Naive thymus-derived CD4-positive, alpha-beta T cell (primary cell): Measurements from ENCODE around the gene NOBOX. TPM values are rescaled to one million over a fixed set of nuclear protein-coding genes. Genes with fewer than 3 reads are reported as not detected.
"Not testable (repeated sequence)": the region's sequence is repeated elsewhere in the genome, so short reads cannot be mapped to it uniquely, and the experiment has no call there.

Experiments used
- ATAC-seq: fragments of 150-1000 bp; cut with Tn5 transposase; 2 replicates; pipeline ENCODE4 v1.10.0; 2021; ENCODE audit warnings: mild to moderate bottlenecking, moderate library complexity
- CTCF ChIA-PET: fragments of 350-600 bp; sonication (Branson Sonifier 250); formaldehyde crosslinking; loops from one replicate; lab custom pipeline; 2021; ENCODE audit warnings: antibody characterized with exemption; lab: Charles Lee
- POLR2A ChIA-PET: fragments of 350-600 bp; sonication (Branson Sonifier 250); formaldehyde crosslinking; loops from one replicate; lab custom pipeline; 2021; ENCODE audit warnings: antibody characterized with exemption, inconsistent platforms; lab: Charles Lee
- DNase-seq, 9 donors: peaks; one replicate each; pipeline versions ENCODE4 v3.0.0 to v3.0.0-alpha.2; 2020 to 2022; ENCODE audit warnings: mixed read lengths in 1 of 9
- H3K27ac ChIP-seq: one replicate; pipeline ENCODE4 v1.7.0; 2013; ENCODE audit warnings: mild to moderate bottlenecking, low read depth, low read length, moderate library complexity
- H3K27me3 ChIP-seq, 2 donors: one replicate each; pipeline ENCODE4 v1.7.0; 2013; ENCODE audit warnings: low read length in 2 of 2, mild to moderate bottlenecking in 2 of 2, moderate library complexity in 2 of 2; ENCODE audit not compliant: control insufficient read depth in 2 of 2, insufficient read depth in 2 of 2
- H3K36me3 ChIP-seq, 3 experiments: 1 replicate in 2 of 3; 2 replicates in 1 of 3; pipeline ENCODE4 v1.7.0; 2013; ENCODE audit warnings: low read length in 3 of 3, mild to moderate bottlenecking in 3 of 3, moderate library complexity in 1 of 3; ENCODE audit not compliant: insufficient read depth in 3 of 3, control insufficient read depth in 2 of 3
- H3K4me1 ChIP-seq, 2 donors: one replicate each; pipeline ENCODE4 v1.7.0; 2013; ENCODE audit warnings: low read length in 2 of 2, mild to moderate bottlenecking in 2 of 2, moderate library complexity in 1 of 2; ENCODE audit not compliant: control insufficient read depth in 2 of 2, insufficient read depth in 2 of 2
- H3K4me3 ChIP-seq: 2 replicates; pipeline ENCODE4 v1.7.0; 2013; ENCODE audit warnings: mild to moderate bottlenecking, low read length
- H3K9me3 ChIP-seq, 3 experiments: 1 replicate in 2 of 3; 2 replicates in 1 of 3; pipeline ENCODE4 v1.7.0; 2013; ENCODE audit warnings: low read length in 3 of 3; ENCODE audit not compliant: control insufficient read depth in 2 of 3
- H3K27ac Mint-ChIP-seq, 9 donors: one replicate each; pipeline ENCODE4 v1.8.0; 2020 to 2022; ENCODE audit warnings: mixed read lengths in 9 of 9, mild to moderate bottlenecking in 8 of 9, moderate library complexity in 5 of 9, inconsistent platforms in 2 of 9
- H3K27me3 Mint-ChIP-seq, 5 donors: one replicate each; pipeline ENCODE4 v1.8.0; 2021 to 2022; ENCODE audit warnings: mixed read lengths in 5 of 5, mild to moderate bottlenecking in 1 of 5
- H3K36me3 Mint-ChIP-seq, 5 donors: one replicate each; pipeline ENCODE4 v1.8.0; 2020 to 2022; ENCODE audit warnings: mixed read lengths in 5 of 5, mild to moderate bottlenecking in 3 of 5, inconsistent platforms in 1 of 5
- H3K4me1 Mint-ChIP-seq, 7 donors: one replicate each; pipeline ENCODE4 v1.8.0; 2020 to 2022; ENCODE audit warnings: mixed read lengths in 7 of 7, mild to moderate bottlenecking in 3 of 7, inconsistent platforms in 1 of 7
- H3K4me3 Mint-ChIP-seq, 10 donors: one replicate each; pipeline ENCODE4 v1.8.0; 2020 to 2022; ENCODE audit warnings: mild to moderate bottlenecking in 10 of 10, mixed read lengths in 10 of 10, moderate library complexity in 6 of 10, inconsistent platforms in 2 of 10
- H3K9me3 Mint-ChIP-seq, 11 donors: one replicate each; pipeline ENCODE4 v1.8.0; 2020 to 2022; ENCODE audit warnings: mixed read lengths in 11 of 11, mild to moderate bottlenecking in 4 of 11, inconsistent platforms in 1 of 11, moderate library complexity in 1 of 11
- intact Hi-C, 2 donors: fragments of 100-400 bp; cut with micrococcal nuclease; formaldehyde crosslinking; loops; one replicate each; pipeline ENCODE4 v1.15.1; 2023
- polyA plus RNA-seq, 2 donors: library from polyadenylated mRNA; unstranded; fragments of 300-500 nt; fragmentation: Illumina TruSeq; gene quantifications; one replicate each; pipeline ENCODE4 v1.2.3, GENCODE V29; 2021
- total RNA-seq, 6 experiments: library from RNA in 5 of 6; stranded (reverse) in 5 of 6; gene quantifications; 1 replicate in 5 of 6; 2 replicates in 1 of 6; pipeline ENCODE4 v1.2.3 and lab custom pipeline; 2021 to 2026

Gene NOBOX
- total and polyA plus RNA-seq, 7 experiments from 2014 or later, result not detected

GRCh38 chr7:144369221-144369620 lies 34.3 kb downstream of the NOBOX start:
- ATAC-seq, H3K4me1 Mint-ChIP-seq, H3K36me3 Mint-ChIP-seq, CTCF ChIA-PET, H3K27ac ChIP-seq, H3K4me1 ChIP-seq, POLR2A ChIA-PET, H3K9me3 Mint-ChIP-seq, H3K9me3 ChIP-seq, H3K4me3 Mint-ChIP-seq, H3K36me3 ChIP-seq, H3K27me3 Mint-ChIP-seq, H3K27me3 ChIP-seq, H3K27ac Mint-ChIP-seq, DNase-seq, intact Hi-C loops, H3K4me3 ChIP-seq: not testable (repeated sequence)

- H3K9me3 Mint-ChIP-seq, H3K4me3 ChIP-seq, H3K27me3 Mint-ChIP-seq, H3K4me1 ChIP-seq, DNase-seq, H3K9me3 ChIP-seq, H3K4me3 Mint-ChIP-seq, H3K36me3 Mint-ChIP-seq, intact Hi-C loops, H3K36me3 ChIP-seq, H3K27me3 ChIP-seq, POLR2A ChIA-PET, ATAC-seq, H3K27ac ChIP-seq, H3K27ac Mint-ChIP-seq, H3K4me1 Mint-ChIP-seq, CTCF ChIA-PET: not testable (repeated sequence)
Measured at GRCh38 chr7:144367250-144367649, 36.2 kb downstream of the NOBOX start.

GRCh38 chr7:144365523-144365922 lies 38.0 kb downstream of the NOBOX start:
- H3K27me3 Mint-ChIP-seq, intact Hi-C loops, DNase-seq, H3K4me1 ChIP-seq, H3K9me3 ChIP-seq, H3K4me3 ChIP-seq, H3K36me3 Mint-ChIP-seq, H3K36me3 ChIP-seq, H3K27ac Mint-ChIP-seq, H3K9me3 Mint-ChIP-seq, CTCF ChIA-PET, H3K4me1 Mint-ChIP-seq, ATAC-seq, H3K27me3 ChIP-seq, POLR2A ChIA-PET, H3K27ac ChIP-seq, H3K4me3 Mint-ChIP-seq: not testable (repeated sequence)

- H3K4me1 Mint-ChIP-seq, H3K27ac ChIP-seq, H3K36me3 Mint-ChIP-seq, CTCF ChIA-PET, H3K27me3 ChIP-seq, DNase-seq, H3K4me1 ChIP-seq, H3K4me3 Mint-ChIP-seq, H3K9me3 Mint-ChIP-seq, H3K4me3 ChIP-seq, H3K27me3 Mint-ChIP-seq, H3K36me3 ChIP-seq, intact Hi-C loops, H3K9me3 ChIP-seq, POLR2A ChIA-PET, H3K27ac Mint-ChIP-seq, ATAC-seq: not testable (repeated sequence)
Measured at GRCh38 chr7:144362061-144362460, 41.4 kb downstream of the NOBOX start.

GRCh38 chr7:144356860-144357259 lies 46.6 kb downstream of the NOBOX start:
- CTCF ChIA-PET, H3K27me3 ChIP-seq: not testable (repeated sequence)
- peak; percentile 6 for ATAC-seq

GRCh38 chr7:144356185-144356584 lies 47.3 kb downstream of the NOBOX start:
- H3K27ac Mint-ChIP-seq, POLR2A ChIA-PET, DNase-seq, H3K4me3 Mint-ChIP-seq, H3K36me3 Mint-ChIP-seq, H3K27me3 ChIP-seq, ATAC-seq, H3K4me3 ChIP-seq, H3K9me3 Mint-ChIP-seq, H3K4me1 ChIP-seq, H3K27ac ChIP-seq, intact Hi-C loops, H3K27me3 Mint-ChIP-seq, CTCF ChIA-PET, H3K36me3 ChIP-seq, H3K9me3 ChIP-seq: not testable (repeated sequence)
- H3K4me1 Mint-ChIP-seq, result peaks cover 5 to 22% (median 10%) of the 10 kb centered on the region in 7 donors

More at GRCh38 chr7:144356860-144357259, 46.6 kb downstream of the NOBOX start:
- DNase-seq, H3K4me1 ChIP-seq, H3K36me3 Mint-ChIP-seq, intact Hi-C loops, H3K4me3 Mint-ChIP-seq, POLR2A ChIA-PET, H3K27me3 Mint-ChIP-seq, H3K36me3 ChIP-seq, H3K9me3 ChIP-seq, H3K27ac ChIP-seq, H3K4me3 ChIP-seq, H3K9me3 Mint-ChIP-seq, H3K27ac Mint-ChIP-seq: not testable (repeated sequence)
- peaks cover 5 to 22% (median 10%) of the 10 kb centered on the region in 7 donors for H3K4me1 Mint-ChIP-seq

- H3K27ac Mint-ChIP-seq, result peak within 1 kb of the TSS in 8 of 9 donors; percentile 52 to 94 (median 88)
- peak; percentile 79 for ATAC-seq
- H3K36me3 Mint-ChIP-seq, POLR2A ChIA-PET, DNase-seq, intact Hi-C loops, H3K9me3 Mint-ChIP-seq, H3K36me3 ChIP-seq, H3K27ac ChIP-seq, H3K27me3 ChIP-seq, H3K27me3 Mint-ChIP-seq, H3K9me3 ChIP-seq, H3K4me1 ChIP-seq, H3K4me3 ChIP-seq, CTCF ChIA-PET: not testable (repeated sequence)
- peak within 1 kb of the TSS; percentile 70 to 97 (median 85) for H3K4me3 Mint-ChIP-seq
- peaks cover 5 to 26% (median 10%) of the 10 kb centered on the region in 7 donors for H3K4me1 Mint-ChIP-seq
Measured at GRCh38 chr7:144355176-144355822, 48.2 kb downstream of the NOBOX start, which contains the start of gene ARHGEF5. TSS of gene ARHGEF5 (plus strand) at chr7:144355402. CDS start at chr7:144362670, 7,268 bp downstream.
